Skeletal muscle satellite cell (primary cell): ENCODE results near the gene EHF.
"Not testable (repeated sequence)": the region's sequence is repeated elsewhere in the genome, so short reads cannot be mapped to it uniquely, and the experiment has no call there.

Experiments used
- H3K27me3 ChIP-seq: 2 replicates; pipeline ENCODE4 v1.7.0; 2013; ENCODE audit warnings: low read length; ENCODE audit not compliant: control insufficient read depth, insufficient read depth
- H3K36me3 ChIP-seq: 2 replicates; pipeline ENCODE4 v1.7.0; 2013; ENCODE audit warnings: mild to moderate bottlenecking, control low read depth, low read length; ENCODE audit not compliant: insufficient read depth
- H3K4me1 ChIP-seq: 2 replicates; pipeline ENCODE4 v1.7.0; 2013; ENCODE audit warnings: low read length; ENCODE audit not compliant: control insufficient read depth, insufficient read depth
- H3K4me2 ChIP-seq: 2 replicates; pipeline ENCODE4 v1.7.0; 2013; ENCODE audit warnings: mild to moderate bottlenecking, low read length
- H3K4me3 ChIP-seq: 2 replicates; pipeline ENCODE4 v1.7.0; 2013; ENCODE audit warnings: low read length
- H3K9ac ChIP-seq: 2 replicates; pipeline ENCODE4 v1.7.0; 2013; ENCODE audit warnings: mild to moderate bottlenecking, low read depth, low read length, moderate library complexity
- H3K9me3 ChIP-seq: replicated peaks from 2 replicates; pipeline ENCODE4 v1.7.0; 2013; ENCODE audit warnings: mild to moderate bottlenecking, control low read depth, low read length

EHF gene

DNA sequence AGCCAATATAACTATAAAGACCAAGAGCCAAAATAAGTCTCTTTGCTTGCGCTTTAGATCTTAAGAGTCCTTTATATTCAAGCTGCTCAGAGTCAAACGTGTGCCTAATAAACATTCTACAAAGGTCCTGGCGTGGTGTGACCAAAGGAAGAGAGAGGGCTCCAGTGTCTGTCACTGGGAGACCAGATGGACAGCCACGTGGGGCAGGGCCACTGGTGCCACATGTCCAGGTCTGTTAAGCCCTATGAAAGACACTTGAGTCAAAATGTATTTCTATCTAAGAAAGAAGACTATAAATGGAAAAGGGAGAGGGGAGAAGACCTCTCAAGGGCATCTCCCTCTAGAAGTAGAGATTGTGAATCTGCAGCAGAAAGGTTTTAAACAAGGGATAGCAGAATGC lies 32.2 kb upstream of the EHF start:
- H3K4me2 ChIP-seq: no peak overlapping the region
- no peaks in the 10 kb centered on the region for H3K36me3 ChIP-seq
- no peak overlapping the region for H3K9ac ChIP-seq
- H3K9me3 ChIP-seq: peaks cover 7% of the 10 kb centered on the region
- peaks cover 6% of the 10 kb centered on the region for H3K4me1 ChIP-seq
- no peak overlapping the region for H3K4me3 ChIP-seq
- peaks cover 5% of the 10 kb centered on the region for H3K27me3 ChIP-seq

DNA sequence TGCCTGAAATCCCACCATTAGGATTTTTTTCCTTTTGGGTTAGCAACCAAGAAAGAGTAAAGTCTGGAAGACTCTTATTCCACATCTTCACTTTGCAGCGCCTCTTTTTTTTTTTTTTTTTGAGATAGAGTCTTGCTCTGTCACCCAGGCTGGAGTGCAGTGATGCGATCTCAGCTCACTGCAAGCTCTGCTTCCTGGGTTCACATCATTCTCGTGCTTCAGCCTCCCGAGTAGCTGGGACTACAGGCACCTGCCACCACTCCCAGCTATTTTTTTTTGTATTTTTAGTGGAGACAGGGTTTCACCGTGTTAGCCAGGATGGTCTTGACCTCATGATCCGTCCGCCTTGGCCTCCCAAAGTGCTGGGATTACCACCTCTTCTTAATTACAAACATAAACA lies 31.7 kb upstream of the EHF start:
- H3K4me2 ChIP-seq, H3K27me3 ChIP-seq, H3K9me3 ChIP-seq: not testable (repeated sequence)

DNA sequence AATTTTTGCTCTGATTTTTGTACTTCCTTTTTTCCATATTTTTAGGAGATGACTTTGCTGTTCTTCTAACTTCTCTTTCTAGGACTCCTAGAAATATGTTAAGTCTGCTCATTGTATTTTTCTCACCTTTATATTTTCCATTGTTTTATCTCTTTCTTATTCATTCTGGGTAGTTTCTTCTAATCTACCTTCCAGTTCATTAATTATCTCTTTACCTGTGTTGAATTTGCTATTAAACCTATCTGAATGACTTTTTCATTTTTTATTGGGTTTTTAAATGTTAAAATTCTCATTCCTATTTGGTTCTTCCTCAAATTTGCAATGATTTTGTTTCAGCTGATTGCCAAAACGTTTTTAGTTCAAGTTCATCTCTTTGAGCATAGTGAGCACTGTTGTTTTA lies 27.8 kb upstream of the EHF start:
- H3K4me3 ChIP-seq: no peak overlapping the region
- peaks cover 7% of the 10 kb centered on the region for H3K9me3 ChIP-seq
- no peak overlapping the region for H3K4me2 ChIP-seq
- H3K4me1 ChIP-seq: no peaks in the 10 kb centered on the region
- H3K27me3 ChIP-seq: no peaks in the 10 kb centered on the region
- no peaks in the 10 kb centered on the region for H3K36me3 ChIP-seq
- no peak overlapping the region for H3K9ac ChIP-seq

More for the DNA sequence above, 31.7 kb upstream of the EHF start:
- H3K4me3 ChIP-seq, H3K9ac ChIP-seq, H3K36me3 ChIP-seq, H3K4me1 ChIP-seq: not testable (repeated sequence)

DNA sequence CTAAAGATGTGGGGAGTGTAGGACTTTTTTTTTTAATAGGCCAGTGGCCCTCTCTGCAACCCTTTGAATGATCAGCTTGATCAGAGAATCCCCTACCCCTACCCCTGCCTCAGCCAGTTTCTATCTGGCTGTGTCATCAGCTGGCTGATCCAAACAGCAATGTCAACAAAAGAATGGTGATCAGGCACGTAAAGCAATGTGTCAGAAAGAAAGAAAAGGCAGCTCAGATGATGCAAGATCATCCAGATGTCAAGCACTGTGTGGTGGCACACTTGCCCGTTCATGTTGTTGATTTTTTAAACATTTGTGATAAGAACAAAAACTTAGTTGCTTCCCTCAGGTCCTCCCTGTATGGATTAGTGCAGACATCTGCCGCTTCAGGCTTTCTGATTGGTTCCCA lies 26.3 kb upstream of the EHF start:
- Histone ChIP-seq H3K9me3 (peaks cover 7% of the 10 kb centered on the region), H3K4me2 (no peak overlapping the region), H3K36me3 (no peaks in the 10 kb centered on the region), H3K27me3 (no peaks in the 10 kb centered on the region), H3K4me3 (no peak overlapping the region), H3K4me1 (peaks cover 7% of the 10 kb centered on the region), H3K9ac (no peak overlapping the region)

DNA sequence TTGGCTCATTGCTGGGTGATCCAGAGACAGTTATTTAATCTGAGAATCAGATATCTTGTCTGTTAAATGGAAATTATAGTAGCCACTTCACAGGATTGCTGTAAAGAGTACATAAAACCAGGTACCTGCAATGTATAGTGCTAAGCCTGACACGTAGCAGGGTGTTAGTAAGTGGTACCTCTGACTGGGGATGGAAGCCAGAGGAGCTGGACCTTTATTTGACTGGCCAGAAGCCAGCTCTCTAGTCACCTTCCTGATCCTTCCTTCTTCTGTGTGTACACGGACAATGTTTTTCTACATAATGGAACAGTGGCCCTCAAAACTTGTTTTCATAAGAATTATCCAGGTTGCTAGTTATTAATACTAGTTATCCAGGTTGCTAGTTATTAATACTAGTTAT lies 25.5 kb upstream of the EHF start:
- H3K27me3 ChIP-seq: no peaks in the 10 kb centered on the region

DNA sequence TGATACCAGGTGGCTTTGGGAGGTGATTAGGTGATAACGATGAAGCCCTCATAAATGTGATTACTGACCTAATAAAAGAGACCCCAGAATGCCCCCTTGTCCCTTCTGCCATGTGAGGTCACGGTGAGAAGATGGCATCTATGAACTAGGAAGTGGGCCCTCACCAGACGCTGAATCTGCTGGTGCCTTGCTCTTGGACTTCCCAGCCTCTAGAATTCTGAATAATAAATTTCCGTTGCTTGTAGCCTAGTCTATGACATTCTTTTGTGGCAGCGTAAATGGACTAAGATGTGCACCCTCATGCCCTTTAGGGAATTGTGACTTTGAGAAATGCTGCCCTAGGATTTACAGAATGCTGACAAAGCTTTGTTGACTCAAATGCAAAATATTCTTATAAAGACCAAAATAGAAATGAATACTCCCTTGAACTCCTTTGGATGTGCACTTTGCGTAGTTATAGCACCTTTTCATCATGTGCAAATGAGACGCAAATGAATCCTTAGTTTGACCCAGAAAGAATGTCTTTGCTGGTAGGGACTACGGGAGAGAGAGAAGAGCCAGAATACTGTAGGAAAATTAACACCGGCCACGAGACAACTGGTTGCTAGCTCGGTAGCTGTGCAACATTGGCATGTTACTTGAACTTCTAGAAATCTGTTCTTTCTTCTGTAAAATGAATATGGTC lies 24.8 kb upstream of the EHF start:
- peaks cover 22% of the 10 kb centered on the region for H3K4me1 ChIP-seq
- no peaks in the 10 kb centered on the region for H3K36me3 ChIP-seq
- no peak overlapping the region for H3K4me3 ChIP-seq
- no peak overlapping the region for H3K9ac ChIP-seq
- no peak overlapping the region for H3K4me2 ChIP-seq
- H3K9me3 ChIP-seq: peaks cover 7% of the 10 kb centered on the region
- H3K27me3 ChIP-seq: no peaks in the 10 kb centered on the region

More for the DNA sequence above, 25.5 kb upstream of the EHF start:
- no peak overlapping the region for H3K4me2 ChIP-seq
- H3K36me3 ChIP-seq: no peaks in the 10 kb centered on the region
- no peak overlapping the region for H3K9ac ChIP-seq
- H3K4me1 ChIP-seq: peaks cover 15% of the 10 kb centered on the region
- no peak overlapping the region for H3K4me3 ChIP-seq
- peaks cover 7% of the 10 kb centered on the region for H3K9me3 ChIP-seq

DNA sequence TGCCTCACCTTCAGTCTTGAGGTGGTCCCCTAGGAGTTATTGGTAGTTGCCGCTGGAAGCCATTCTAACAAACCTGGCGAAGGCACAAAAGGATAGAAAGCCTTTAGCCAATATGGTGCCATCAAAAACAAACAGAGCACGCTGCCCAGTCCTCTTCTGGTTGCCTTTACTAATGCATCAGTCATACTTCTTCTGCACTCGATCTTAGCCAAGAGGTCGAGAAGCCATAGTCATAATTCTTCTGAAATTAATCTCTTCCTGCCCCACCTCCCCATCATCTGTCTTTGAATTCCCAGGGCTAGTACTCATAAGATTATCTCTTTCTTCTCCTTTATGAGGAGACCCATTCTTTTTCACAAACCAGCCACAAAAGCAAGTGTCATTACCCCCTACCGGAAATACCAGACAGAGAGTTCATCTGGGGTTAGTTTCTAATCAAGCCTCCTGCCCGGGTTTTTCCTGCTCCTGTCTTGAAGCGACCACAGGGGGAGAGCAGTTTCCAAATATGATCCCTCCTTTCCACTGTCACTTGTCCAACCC lies 21.4 kb upstream of the EHF start:
- Histone ChIP-seq H3K27me3 (no peaks in the 10 kb centered on the region), H3K4me1 (peaks cover 25% of the 10 kb centered on the region), H3K4me3 (peak overlapping the region; percentile 42), H3K9me3 (no peaks in the 10 kb centered on the region), H3K36me3 (no peaks in the 10 kb centered on the region), H3K9ac (peak overlapping the region; percentile 61), H3K4me2 (peak overlapping the region; percentile 63)

DNA sequence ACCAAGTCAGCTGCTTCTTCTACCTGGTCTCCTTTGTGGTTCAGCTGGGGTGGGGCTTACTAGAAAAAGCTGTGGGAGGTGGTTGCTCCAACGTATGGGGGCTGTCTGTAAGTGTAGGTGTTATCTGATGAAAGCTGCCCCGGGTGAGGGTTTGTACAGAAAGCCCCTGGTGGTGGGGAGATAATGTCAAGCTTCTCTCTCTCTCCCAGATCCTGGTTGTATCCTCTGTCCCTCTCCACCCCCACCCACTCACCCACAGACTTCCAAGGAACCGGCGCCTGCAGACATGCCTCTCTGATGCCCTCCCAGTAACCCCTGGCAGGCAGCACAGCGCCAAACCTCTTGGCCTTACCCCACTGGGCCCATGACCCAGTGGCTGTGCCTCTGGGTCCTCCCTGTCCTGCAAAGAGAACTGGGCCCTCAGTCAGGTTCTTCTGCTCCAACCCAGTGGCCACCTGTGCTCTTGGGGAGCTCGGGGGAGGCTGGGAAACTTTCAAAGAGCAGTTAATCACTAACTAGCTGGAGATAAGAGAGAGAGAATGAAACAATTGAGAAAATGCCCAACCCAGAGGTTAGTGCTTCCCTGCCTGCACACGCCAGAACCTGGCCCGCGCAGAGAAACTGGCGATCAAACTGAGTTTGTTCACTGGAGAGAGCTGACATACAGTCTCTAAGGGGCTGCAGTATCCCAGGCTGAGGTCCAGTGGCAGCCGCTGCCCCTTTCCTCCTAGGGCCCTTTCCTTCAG lies 20.4 kb upstream of the EHF start:
- Histone ChIP-seq H3K4me1 (peaks cover 25% of the 10 kb centered on the region), H3K9me3 (no peaks in the 10 kb centered on the region), H3K4me2 (peak overlapping the region; percentile 63), H3K4me3 (peak overlapping the region; percentile 7), H3K9ac (peak overlapping the region; percentile 61), H3K36me3 (no peaks in the 10 kb centered on the region), H3K27me3 (no peaks in the 10 kb centered on the region)

DNA sequence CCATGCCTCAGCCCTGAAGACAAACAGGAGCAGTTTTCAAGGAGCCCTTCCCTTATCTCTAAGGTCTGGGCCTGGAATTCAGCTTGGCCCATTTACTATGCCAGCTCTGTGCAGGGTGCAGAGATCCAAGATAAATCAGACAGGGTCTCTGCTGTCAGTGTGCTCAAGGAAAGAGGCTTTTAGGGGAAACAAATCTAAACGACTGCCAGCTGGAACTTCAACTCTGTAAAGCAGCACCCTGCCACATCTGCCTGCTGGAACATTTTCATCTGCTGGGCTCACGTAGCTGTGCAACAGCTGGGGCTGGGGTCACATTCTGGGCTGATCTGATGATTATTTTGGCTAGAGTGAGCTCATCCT lies 19.8 kb upstream of the EHF start:
- H3K27me3 ChIP-seq: no peaks in the 10 kb centered on the region
- H3K4me1 ChIP-seq: peaks cover 25% of the 10 kb centered on the region
- no peak overlapping the region for H3K9ac ChIP-seq
- no peaks in the 10 kb centered on the region for H3K36me3 ChIP-seq
- H3K4me2 ChIP-seq: no peak overlapping the region
- no peaks in the 10 kb centered on the region for H3K9me3 ChIP-seq
- H3K4me3 ChIP-seq: no peak overlapping the region

DNA sequence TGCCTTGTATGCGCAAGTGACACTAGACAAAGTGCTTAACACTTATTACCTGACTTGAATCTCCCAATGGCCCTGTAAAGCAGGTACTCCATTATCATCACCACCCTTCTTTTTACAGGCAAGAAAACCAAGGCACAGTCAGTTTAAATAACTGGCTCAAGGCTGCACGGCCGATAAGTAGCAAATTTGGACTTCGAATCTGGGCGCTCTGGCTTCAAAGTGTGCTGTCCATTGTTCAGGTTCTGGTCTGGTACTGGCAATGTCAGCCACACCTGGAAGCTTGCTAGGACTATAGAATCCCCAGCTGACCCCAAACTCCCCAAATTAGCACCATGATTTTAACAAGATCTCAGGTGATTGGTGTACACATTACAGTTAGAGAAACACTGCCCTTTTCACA lies 19.3 kb upstream of the EHF start:
- no peaks in the 10 kb centered on the region for H3K9me3 ChIP-seq
- H3K36me3 ChIP-seq: no peaks in the 10 kb centered on the region
- no peak overlapping the region for H3K4me2 ChIP-seq
- no peak overlapping the region for H3K9ac ChIP-seq
- no peaks in the 10 kb centered on the region for H3K27me3 ChIP-seq
- no peak overlapping the region for H3K4me3 ChIP-seq
- peaks cover 25% of the 10 kb centered on the region for H3K4me1 ChIP-seq

DNA sequence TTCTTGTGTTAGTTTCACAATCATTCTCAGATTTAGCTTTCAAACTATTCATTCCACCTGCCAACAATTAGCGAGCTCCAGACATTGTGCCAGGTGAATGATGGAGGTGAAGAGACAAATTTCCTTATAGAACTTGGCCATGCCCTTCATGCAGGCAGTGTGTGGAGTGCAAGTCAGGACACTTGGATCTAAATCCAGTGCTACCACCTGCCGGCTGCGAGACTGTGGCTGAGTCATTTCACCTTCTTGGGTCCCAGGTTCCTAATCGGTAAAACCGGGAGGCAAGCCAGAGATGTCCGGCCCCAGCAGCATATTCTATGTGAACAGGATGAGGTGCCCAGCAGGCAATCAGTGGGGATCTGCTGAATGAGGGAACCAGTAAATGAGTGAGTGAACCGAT lies 18.6 kb upstream of the EHF start:
- Histone ChIP-seq H3K4me1 (peaks cover 25% of the 10 kb centered on the region), H3K36me3 (no peaks in the 10 kb centered on the region), H3K9me3 (no peaks in the 10 kb centered on the region), H3K27me3 (no peaks in the 10 kb centered on the region), H3K9ac (no peak overlapping the region), H3K4me2 (no peak overlapping the region), H3K4me3 (no peak overlapping the region)
